HEK293 (cell line): Measurements from ENCODE around the gene TTC7B.

ENCODE experiments used
- CTCF ChIA-PET: fragments of 350-600 bp; formaldehyde crosslinking; extraction: SDS; loops from one replicate; lab custom pipeline; 2021; ENCODE audit warnings: antibody characterized with exemption; lab: Yijun Ruan, JAX
- POLR2A ChIA-PET: fragments of 300-600 bp; formaldehyde crosslinking; extraction: SDS; loops from one replicate; lab custom pipeline; 2020; ENCODE audit warnings: antibody characterized with exemption, inconsistent platforms; lab: Yijun Ruan, JAX
- H3K27ac ChIP-seq: fragments of 200-500 bp; sonication (Bioruptor generic); 2 replicates; pipeline ENCODE4 v1.5.1; 2014; ENCODE audit warnings: low read depth, low read length, control low read depth, inconsistent platforms; ENCODE audit errors: extremely low read depth
- H3K36me3 ChIP-seq, 2 experiments: fragments of 200-500 bp in 1 of 2; sonication (Bioruptor generic) in 1 of 2; 1 replicate in 1 of 2; 2 replicates in 1 of 2; pipeline ENCODE4 v1.5.1; 2014 to 2017; ENCODE audit warnings: inconsistent platforms in 2 of 2, low read length in 2 of 2; ENCODE audit not compliant: control insufficient read depth in 2 of 2, insufficient read depth in 1 of 2
- H3K4me1 ChIP-seq: fragments of 200-500 bp; sonication (Bioruptor generic); 2 replicates; pipeline ENCODE4 v1.5.1; 2014; ENCODE audit warnings: mild to moderate bottlenecking, low read length, inconsistent platforms; ENCODE audit not compliant: control insufficient read depth, insufficient read depth
- H3K4me3 ChIP-seq: 2 replicates; pipeline ENCODE4 v1.5.1; 2011; ENCODE audit warnings: low read depth, mild to moderate bottlenecking, control low read depth, low read length, moderate library complexity
- H3K9me3 ChIP-seq: fragments of 200-500 bp; sonication (Bioruptor generic); 2 replicates; pipeline ENCODE4 v1.5.1; 2014; ENCODE audit warnings: low read depth, low read length, inconsistent platforms; ENCODE audit not compliant: control insufficient read depth, insufficient read depth
- KLF8 ChIP-seq: fragments of 450-650 bp; formaldehyde crosslinking; IDR thresholded peaks from 2 replicates; pipeline ENCODE4 v1.5.1; 2016; ENCODE audit warnings: missing biosample characterization, missing genetic modification characterization
- MEIS1 ChIP-seq: sonication (generic); formaldehyde crosslinking; IDR thresholded peaks from 2 replicates; pipeline ENCODE4 v1.8.1; 2022; ENCODE audit warnings: missing genetic modification reagents, mild to moderate bottlenecking, borderline replicate concordance
- PBX3 ChIP-seq: sonication (generic); formaldehyde crosslinking; IDR thresholded peaks from 2 replicates; pipeline ENCODE4 v1.8.1; 2022; ENCODE audit warnings: mild to moderate bottlenecking, moderate library complexity, missing genetic modification reagents
- REST ChIP-seq: fragments of 450-650 bp; formaldehyde crosslinking; IDR thresholded peaks from 2 replicates; pipeline ENCODE4 v1.5.1; 2016; ENCODE audit warnings: missing biosample characterization, missing genetic modification characterization
- ZFHX2 ChIP-seq: fragments of 450-650 bp; formaldehyde crosslinking; conservative IDR thresholded peaks from 2 replicates; pipeline ENCODE4 v1.5.1; 2016; ENCODE audit warnings: missing biosample characterization, missing genetic modification characterization
- ZNF121 ChIP-seq: fragments of 450-650 bp; formaldehyde crosslinking; IDR thresholded peaks from 2 replicates; pipeline ENCODE4 v1.5.1; 2016; ENCODE audit warnings: missing biosample characterization, missing genetic modification characterization
- ZNF132 ChIP-seq: fragments of 450-650 bp; formaldehyde crosslinking; IDR thresholded peaks from 2 replicates; pipeline ENCODE4 v1.5.1; 2017; ENCODE audit warnings: missing biosample characterization, missing genetic modification characterization, borderline replicate concordance
- ZNF174 ChIP-seq: fragments of 450-650 bp; formaldehyde crosslinking; IDR thresholded peaks from 2 replicates; pipeline ENCODE4 v1.5.0; 2017; ENCODE audit warnings: missing biosample characterization, mild to moderate bottlenecking, missing genetic modification characterization
- ZNF24 ChIP-seq: fragments of 450-650 bp; formaldehyde crosslinking; IDR thresholded peaks from 2 replicates; pipeline ENCODE4 v1.5.1; 2016; ENCODE audit warnings: missing biosample characterization, missing genetic modification characterization
- ZNF280D ChIP-seq: fragments of 450-650 bp; formaldehyde crosslinking; IDR thresholded peaks from 2 replicates; pipeline ENCODE4 v1.5.1; 2016; ENCODE audit warnings: missing biosample characterization, missing genetic modification characterization
- ZNF394 ChIP-seq: fragments of 450-650 bp; formaldehyde crosslinking; IDR thresholded peaks from 2 replicates; pipeline ENCODE4 v1.5.1; 2016; ENCODE audit warnings: missing biosample characterization, missing genetic modification characterization, mild to moderate bottlenecking, moderate library complexity, borderline replicate concordance
- ZNF426 ChIP-seq: fragments of 450-650 bp; formaldehyde crosslinking; IDR thresholded peaks from 2 replicates; pipeline ENCODE4 v1.5.1; 2017; ENCODE audit warnings: missing biosample characterization, missing genetic modification characterization, mild to moderate bottlenecking, inconsistent platforms, moderate library complexity
- ZNF510 ChIP-seq: fragments of 450-650 bp; formaldehyde crosslinking; IDR thresholded peaks from 2 replicates; pipeline ENCODE4 v1.5.1; 2018; ENCODE audit warnings: mild to moderate bottlenecking, missing genetic modification characterization, missing biosample characterization; ENCODE audit not compliant: insufficient replicate concordance
- ZNF654 ChIP-seq: fragments of 450-650 bp; formaldehyde crosslinking; IDR thresholded peaks from 2 replicates; pipeline ENCODE4 v1.5.1; 2016; ENCODE audit warnings: low read depth, missing biosample characterization, missing genetic modification characterization
- ZNF664 ChIP-seq: fragments of 450-650 bp; formaldehyde crosslinking; IDR thresholded peaks from 2 replicates; pipeline ENCODE4 v1.5.1; 2016; ENCODE audit warnings: missing biosample characterization, missing genetic modification characterization
- ZNF791 ChIP-seq: fragments of 450-650 bp; formaldehyde crosslinking; IDR thresholded peaks from 2 replicates; pipeline ENCODE4 v1.5.1; 2016; ENCODE audit warnings: missing biosample characterization, missing genetic modification characterization
- TF ChIP-seq, protein P1 (sequence below): fragments of 450-650 bp; formaldehyde crosslinking; IDR thresholded peaks from 2 replicates; pipeline ENCODE4 v1.5.1; 2016; ENCODE audit warnings: missing biosample characterization, missing genetic modification characterization, borderline replicate concordance
- TF ChIP-seq, protein P2 (sequence below): fragments of 450-650 bp; formaldehyde crosslinking; IDR thresholded peaks from 2 replicates; pipeline ENCODE4; 2016; ENCODE audit warnings: missing biosample characterization, missing genetic modification characterization

Gene TTC7B

GRCh38 chr14:90495357-90496276 lies 320.6 kb downstream of the TTC7B start (continued):
- peak; percentile 100 for TF ChIP-seq REST (tag by site-specific recombination)
- TF ChIP-seq PBX3 = no peak
- TF ChIP-seq, protein P1, sequence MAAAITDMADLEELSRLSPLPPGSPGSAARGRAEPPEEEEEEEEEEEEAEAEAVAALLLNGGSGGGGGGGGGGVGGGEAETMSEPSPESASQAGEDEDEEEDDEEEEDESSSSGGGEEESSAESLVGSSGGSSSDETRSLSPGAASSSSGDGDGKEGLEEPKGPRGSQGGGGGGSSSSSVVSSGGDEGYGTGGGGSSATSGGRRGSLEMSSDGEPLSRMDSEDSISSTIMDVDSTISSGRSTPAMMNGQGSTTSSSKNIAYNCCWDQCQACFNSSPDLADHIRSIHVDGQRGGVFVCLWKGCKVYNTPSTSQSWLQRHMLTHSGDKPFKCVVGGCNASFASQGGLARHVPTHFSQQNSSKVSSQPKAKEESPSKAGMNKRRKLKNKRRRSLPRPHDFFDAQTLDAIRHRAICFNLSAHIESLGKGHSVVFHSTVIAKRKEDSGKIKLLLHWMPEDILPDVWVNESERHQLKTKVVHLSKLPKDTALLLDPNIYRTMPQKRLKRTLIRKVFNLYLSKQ (tag by site-specific recombination) = no peak
- TF ChIP-seq KLF8 (tag by site-specific recombination) = no peak
- TF ChIP-seq ZNF121 (tag by site-specific recombination) = no peak
- TF ChIP-seq ZNF426 (tag by site-specific recombination) = no peak
- no peak for TF ChIP-seq ZNF132 (tag by site-specific recombination)
- TF ChIP-seq ZNF174 = no peak
- no peak for TF ChIP-seq ZNF664 (tag by site-specific recombination)
- TF ChIP-seq ZNF654 (tag by site-specific recombination) = no peak
- TF ChIP-seq ZNF24 (tag by site-specific recombination) = no peak

DNA sequence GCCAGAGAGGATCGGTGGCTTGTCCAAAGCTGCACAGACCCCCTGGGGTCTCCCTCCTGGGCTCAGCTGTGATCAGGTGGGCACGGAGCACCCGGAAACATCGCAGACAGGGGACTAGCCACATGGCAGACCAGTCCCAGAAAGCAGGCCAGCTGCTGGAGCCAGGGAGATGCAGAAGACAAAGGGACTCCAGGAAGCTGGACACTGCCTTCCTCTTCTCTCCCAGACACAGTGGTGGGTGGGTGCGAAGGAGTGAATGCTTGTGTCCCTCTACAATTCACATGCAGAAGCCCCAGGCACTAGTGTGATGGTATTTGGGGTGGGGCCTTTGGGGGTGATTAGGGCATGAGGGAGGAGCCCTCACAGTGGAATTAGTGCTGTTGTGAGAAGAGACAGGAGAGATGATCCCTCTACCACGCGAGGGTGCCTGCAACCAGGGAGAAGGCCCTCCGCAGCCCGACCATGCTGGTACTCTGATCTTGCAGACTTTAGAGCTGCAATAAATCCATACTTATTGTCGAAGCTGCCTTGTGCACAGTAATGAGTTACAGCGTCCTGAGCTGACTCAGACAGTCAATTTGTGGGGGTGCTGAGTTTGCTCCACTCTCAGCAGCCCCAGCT lies 324.2 kb downstream of the TTC7B start:
- CTCF ChIA-PET = interaction anchor here (0.9 kb wide), 1 partner anchor 22 kb away, joined by 7 read pairs; no protein-coding TSS in a partner anchor
- no peaks in the 10 kb centered on the region for H3K9me3 ChIP-seq
- POLR2A ChIA-PET = interaction anchor here (0.7 kb wide), 1 partner anchor 31 kb away, joined by 5 read pairs; no protein-coding TSS in a partner anchor
- no peaks in the 10 kb centered on the region for H3K4me1 ChIP-seq
- TF ChIP-seq ZFHX2 (0 out of 2 replicates have a peak, but pooled peaks have one; percentile 19), ZNF510 (no peak)
- no peak overlapping the region for H3K4me3 ChIP-seq
- no peaks in the 10 kb centered on the region for H3K36me3 ChIP-seq
- H3K27ac ChIP-seq = no peak overlapping the region

- CTCF ChIA-PET = no interaction called here
- no peak overlapping the region for H3K27ac ChIP-seq
- TF ChIP-seq, protein P2, sequence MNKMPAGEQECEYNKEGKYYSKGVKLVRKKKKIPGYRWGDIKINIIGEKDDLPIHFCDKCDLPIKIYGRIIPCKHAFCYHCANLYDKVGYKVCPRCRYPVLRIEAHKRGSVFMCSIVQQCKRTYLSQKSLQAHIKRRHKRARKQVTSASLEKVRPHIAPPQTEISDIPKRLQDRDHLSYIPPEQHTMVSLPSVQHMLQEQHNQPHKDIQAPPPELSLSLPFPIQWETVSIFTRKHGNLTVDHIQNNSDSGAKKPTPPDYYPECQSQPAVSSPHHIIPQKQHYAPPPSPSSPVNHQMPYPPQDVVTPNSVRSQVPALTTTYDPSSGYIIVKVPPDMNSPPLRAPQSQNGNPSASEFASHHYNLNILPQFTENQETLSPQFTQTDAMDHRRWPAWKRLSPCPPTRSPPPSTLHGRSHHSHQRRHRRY = no peak
- TF ChIP-seq ZNF280D (no peak), ZNF791 (tag by site-specific recombination) (no peak), ZNF394 (tag by site-specific recombination) (no peak), MEIS1 (CRISPR knock-in tag) (no peak)
Measured at GRCh38 chr14:90491221-90491885, 324.9 kb downstream of the TTC7B start.

More at GRCh38 chr14:90491221-90491885, 324.9 kb downstream of the TTC7B start:
- no peaks in the 10 kb centered on the region for H3K9me3 ChIP-seq
- no peak overlapping the region for H3K4me3 ChIP-seq
- H3K36me3 ChIP-seq = no peaks in the 10 kb centered on the region
- H3K4me1 ChIP-seq = no peaks in the 10 kb centered on the region
- POLR2A ChIA-PET = no interaction called here
